Liver (tissue), 9 donors: ENCODE data around the gene ANKRD65. TPM values are rescaled to one million over a fixed set of nuclear protein-coding genes. Genes with fewer than 3 reads are reported as not detected.

Experiments
- DNase-seq: peaks from one replicate; pipeline ENCODE4 v3.0.0-alpha.2; 2017; ENCODE audit warnings: low spot score
- H3K27ac ChIP-seq, 2 donors: one replicate each; pipeline ENCODE4 v1.7.0; 2013; ENCODE audit warnings: inconsistent platforms in 2 of 2, low read length in 2 of 2, control low read depth in 1 of 2, low read depth in 1 of 2, mild to moderate bottlenecking in 1 of 2
- H3K27me3 ChIP-seq, 4 donors: one replicate each; pipeline versions ENCODE4 v1.6.1 to v1.7.0; 2013; ENCODE audit warnings: low read length in 3 of 4, inconsistent platforms in 1 of 4, mild to moderate bottlenecking in 1 of 4, moderate library complexity in 1 of 4; ENCODE audit not compliant: control insufficient read depth in 4 of 4, insufficient read depth in 4 of 4
- H3K36me3 ChIP-seq, 4 donors: one replicate each; pipeline versions ENCODE4 v1.6.1 to v1.7.0; 2013; ENCODE audit warnings: low read length in 3 of 4, mild to moderate bottlenecking in 3 of 4, low read depth in 1 of 4, moderate library complexity in 1 of 4; ENCODE audit not compliant: control insufficient read depth in 4 of 4, insufficient read depth in 3 of 4
- H3K4me1 ChIP-seq, 4 donors: one replicate each; pipeline versions ENCODE4 v1.6.1 to v1.7.0; 2013; ENCODE audit warnings: low read length in 3 of 4, mild to moderate bottlenecking in 3 of 4, moderate library complexity in 1 of 4; ENCODE audit not compliant: control insufficient read depth in 4 of 4, insufficient read depth in 4 of 4
- H3K4me3 ChIP-seq, 3 donors: one replicate each; pipeline versions ENCODE4 v1.6.1 to v1.7.0; 2013; ENCODE audit warnings: low read length in 3 of 3, control low read depth in 1 of 3, low read depth in 1 of 3, mild to moderate bottlenecking in 1 of 3
- H3K9ac ChIP-seq, 2 donors: one replicate each; pipeline ENCODE4 v1.7.0; 2013; ENCODE audit warnings: low read length in 2 of 2, mild to moderate bottlenecking in 2 of 2, moderate library complexity in 2 of 2, control low read depth in 1 of 2, low read depth in 1 of 2
- H3K9me3 ChIP-seq, 4 donors: one replicate each; pipeline versions ENCODE4 v1.6.1 to v1.7.0; 2013; ENCODE audit warnings: low read length in 3 of 4; ENCODE audit not compliant: control insufficient read depth in 4 of 4
- ATF3 ChIP-seq: IDR thresholded peaks from 2 replicates; pipeline ENCODE4 v1.6.1; 2016; ENCODE audit warnings: antibody characterized with exemption
- CTCF ChIP-seq: fragments of 150-350 bp; IDR thresholded peaks from 2 replicates; pipeline ENCODE4 v1.5.1; 2017; ENCODE audit warnings: improper control_type of control experiment, low read depth, low read length; ENCODE audit not compliant: missing input control
- EGR1 ChIP-seq, 2 donors: IDR thresholded peaks; 2 replicates each; pipeline ENCODE4 v1.6.1; 2016 to 2018; ENCODE audit warnings: antibody characterized with exemption in 2 of 2, low read depth in 2 of 2
- FOXA2 ChIP-seq: IDR thresholded peaks from 2 replicates; pipeline ENCODE4 v1.6.1; 2016; ENCODE audit warnings: antibody characterized with exemption
- GABPA ChIP-seq, 2 donors: IDR thresholded peaks in 1 of 2; conservative IDR thresholded peaks in 1 of 2; 2 replicates each; pipeline ENCODE4 v1.6.1; 2016; ENCODE audit warnings: antibody characterized with exemption in 2 of 2, mild to moderate bottlenecking in 1 of 2, moderate library complexity in 1 of 2
- HNF4A ChIP-seq, 2 donors: conservative IDR thresholded peaks; 2 replicates each; pipeline ENCODE4 v1.6.1; 2016; ENCODE audit warnings: antibody characterized with exemption in 2 of 2, mild to moderate bottlenecking in 2 of 2
- HNF4G ChIP-seq: IDR thresholded peaks from 2 replicates; pipeline ENCODE4 v1.6.1; 2016; ENCODE audit warnings: antibody characterized with exemption
- MAX ChIP-seq: IDR thresholded peaks from 2 replicates; pipeline ENCODE4 v1.6.1; 2016; ENCODE audit warnings: antibody characterized with exemption
- NR2F2 ChIP-seq: IDR thresholded peaks from 2 replicates; pipeline ENCODE4 v1.6.1; 2016; ENCODE audit warnings: antibody characterized with exemption
- RAD21 ChIP-seq, 2 donors: IDR thresholded peaks; 2 replicates each; pipeline ENCODE4 v1.6.1; 2016; ENCODE audit warnings: antibody characterized with exemption in 2 of 2, mild to moderate bottlenecking in 2 of 2
- REST ChIP-seq: IDR thresholded peaks from 2 replicates; pipeline ENCODE4 v1.6.1; 2016; ENCODE audit warnings: antibody characterized with exemption, mild to moderate bottlenecking
- RXRA ChIP-seq, 2 donors: IDR thresholded peaks; 2 replicates each; pipeline ENCODE4 v1.6.1; 2017 to 2018; ENCODE audit warnings: antibody characterized with exemption in 2 of 2, mild to moderate bottlenecking in 1 of 2
- SP1 ChIP-seq: IDR thresholded peaks from 2 replicates; pipeline ENCODE4 v1.6.1; 2018; ENCODE audit warnings: antibody characterized with exemption, mild to moderate bottlenecking
- TAF1 ChIP-seq: conservative IDR thresholded peaks from 2 replicates; pipeline ENCODE4 v1.6.1; 2016; ENCODE audit warnings: antibody characterized with exemption, mild to moderate bottlenecking
- YY1 ChIP-seq: IDR thresholded peaks from 2 replicates; pipeline ENCODE4 v1.6.1; 2016; ENCODE audit warnings: antibody characterized with exemption, mild to moderate bottlenecking
- ZBTB33 ChIP-seq: IDR thresholded peaks from 2 replicates; pipeline ENCODE4 v1.6.1; 2016; ENCODE audit warnings: antibody characterized with exemption
- WGBS: extraction: QIAGEN DNeasy Blood & Tissue Kit; methylation state at CpG from one replicate; pipeline ENCODE4 v1.1.7; 2013; 5-methylcytosine and 5-hydroxymethylcytosine counted together
- polyA plus RNA-seq, 2 donors: library from polyadenylated mRNA; stranded (reverse) in 1 of 2; unstranded in 1 of 2; fragments of 200-250 nt in 1 of 2; fragments of >200 nt in 1 of 2; fragmentation: Nextera tagmentation in 1 of 2; extraction: Ambion mirVana in 1 of 2; gene quantifications; one replicate each; pipeline versions ENCODE4 v1.2.1 to v1.2.3, GENCODE V29; 2013 to 2015
- total RNA-seq, 2 donors: library from RNA; depleted of rRNA; stranded (reverse); fragments of >200 nt; gene quantifications; one replicate each; pipeline ENCODE4 v1.2.3, GENCODE V29; 2014
- donor health status: healthy.
- donor health status: healthy.
- donor health status: healthy.
- donor health status: healthy.
- donor health status: healthy.

ANKRD65 gene
- total and polyA plus RNA-seq, 4 donors, result 0.14 to 0.31 (median 0.23) TPM

GRCh38 chr1:1419363-1419812 is 1.7 kb downstream of the ANKRD65 start:
- no peaks in the 10 kb centered on the region for H3K9me3 ChIP-seq
- no peak overlapping the region for H3K4me3 ChIP-seq
- peaks cover 0 to 8% (median 3%) of the 10 kb centered on the region in 4 donors for H3K4me1 ChIP-seq
- H3K27me3 ChIP-seq, result no peaks in the 10 kb centered on the region
- no peak overlapping the region for H3K9ac ChIP-seq
- 95% methylated on average over 21 of the region's 21 CpGs for WGBS
- no peak overlapping the region for H3K27ac ChIP-seq
- no peaks in the 10 kb centered on the region for H3K36me3 ChIP-seq
- DNase-seq, result no peak
- no peak for TF ChIP-seq FOXA2
- no peak for TF ChIP-seq TAF1
- no peak for TF ChIP-seq RAD21 (IDR thresholded peaks at IDR 0.05)
- no peak for TF ChIP-seq SP1
- no peak for TF ChIP-seq CTCF
- no peak for TF ChIP-seq YY1
- no peak for TF ChIP-seq GABPA (IDR thresholded peaks at IDR 0.05 in 1 of 2, conservative IDR thresholded peaks at IDR 0.05 in 1 of 2)
- no peak for TF ChIP-seq ATF3
- TF ChIP-seq MAX, result no peak
- TF ChIP-seq HNF4G, result no peak
- no peak for TF ChIP-seq NR2F2
- no peak for TF ChIP-seq ZBTB33

- Histone ChIP-seq H3K9ac (no peak overlapping the region), H3K9me3 (no peaks in the 10 kb centered on the region), H3K27me3 (no peaks in the 10 kb centered on the region), H3K4me3 (no peak overlapping the region), H3K27ac (no peak overlapping the region), H3K4me1 (peaks cover 0 to 8% (median 3%) of the 10 kb centered on the region in 4 donors), H3K36me3 (no peaks in the 10 kb centered on the region)
- 95% methylated on average over 26 of the region's 26 CpGs for WGBS
- TF ChIP-seq SP1 (no peak), HNF4G (no peak), GABPA (IDR thresholded peaks at IDR 0.05 in 1 of 2, conservative IDR thresholded peaks at IDR 0.05 in 1 of 2) (no peak), YY1 (no peak), RXRA (IDR thresholded peaks at IDR 0.05) (no peak), CTCF (no peak), MAX (no peak), REST (no peak), TAF1 (no peak), EGR1 (IDR thresholded peaks at IDR 0.05; ENCODE audit: low read depth in 2 of 2) (no peak), FOXA2 (no peak), HNF4A (conservative IDR thresholded peaks at IDR 0.05) (no peak)
- no peak for DNase-seq
Measured at GRCh38 chr1:1418464-1419362, 2.4 kb downstream of the ANKRD65 start.
